ENCODE data around the gene CCDC57.

- TF ChIP-seq, protein P1, sequence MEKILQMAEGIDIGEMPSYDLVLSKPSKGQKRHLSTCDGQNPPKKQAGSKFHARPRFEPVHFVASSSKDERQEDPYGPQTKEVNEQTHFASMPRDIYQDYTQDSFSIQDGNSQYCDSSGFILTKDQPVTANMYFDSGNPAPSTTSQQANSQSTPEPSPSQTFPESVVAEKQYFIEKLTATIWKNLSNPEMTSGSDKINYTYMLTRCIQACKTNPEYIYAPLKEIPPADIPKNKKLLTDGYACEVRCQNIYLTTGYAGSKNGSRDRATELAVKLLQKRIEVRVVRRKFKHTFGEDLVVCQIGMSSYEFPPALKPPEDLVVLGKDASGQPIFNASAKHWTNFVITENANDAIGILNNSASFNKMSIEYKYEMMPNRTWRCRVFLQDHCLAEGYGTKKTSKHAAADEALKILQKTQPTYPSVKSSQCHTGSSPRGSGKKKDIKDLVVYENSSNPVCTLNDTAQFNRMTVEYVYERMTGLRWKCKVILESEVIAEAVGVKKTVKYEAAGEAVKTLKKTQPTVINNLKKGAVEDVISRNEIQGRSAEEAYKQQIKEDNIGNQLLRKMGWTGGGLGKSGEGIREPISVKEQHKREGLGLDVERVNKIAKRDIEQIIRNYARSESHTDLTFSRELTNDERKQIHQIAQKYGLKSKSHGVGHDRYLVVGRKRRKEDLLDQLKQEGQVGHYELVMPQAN (IDR thresholded peaks at IDR 0.05; ENCODE audit: borderline replicate concordance) = no peak
- no peak for TF ChIP-seq ZBTB8A (IDR thresholded peaks at IDR 0.05; ENCODE audit: partially characterized antibody)
- no peak for TF ChIP-seq POU5F1 (IDR thresholded peaks at IDR 0.05; ENCODE audit: borderline replicate concordance, low read depth, low read length, partially characterized antibody)
- TF ChIP-seq ZZZ3 (IDR thresholded peaks at IDR 0.05) = no peak
- no peak for TF ChIP-seq CBX3 (IDR thresholded peaks at IDR 0.05; ENCODE audit: borderline replicate concordance in 1 of 2, low read length in 2 of 2)
- no peak for TF ChIP-seq CTCF (IDR thresholded peaks at IDR 0.05 in 2 of 3, conservative IDR thresholded peaks at IDR 0.05 in 1 of 3; ENCODE audit: insufficient read depth in 2 of 3, low read depth in 1 of 3, low read length in 3 of 3)
- no peak for TF ChIP-seq PCBP1 (IDR thresholded peaks at IDR 0.05; ENCODE audit: low read depth, low read length, poor library complexity, severe bottlenecking)
- TF ChIP-seq, protein P2, sequence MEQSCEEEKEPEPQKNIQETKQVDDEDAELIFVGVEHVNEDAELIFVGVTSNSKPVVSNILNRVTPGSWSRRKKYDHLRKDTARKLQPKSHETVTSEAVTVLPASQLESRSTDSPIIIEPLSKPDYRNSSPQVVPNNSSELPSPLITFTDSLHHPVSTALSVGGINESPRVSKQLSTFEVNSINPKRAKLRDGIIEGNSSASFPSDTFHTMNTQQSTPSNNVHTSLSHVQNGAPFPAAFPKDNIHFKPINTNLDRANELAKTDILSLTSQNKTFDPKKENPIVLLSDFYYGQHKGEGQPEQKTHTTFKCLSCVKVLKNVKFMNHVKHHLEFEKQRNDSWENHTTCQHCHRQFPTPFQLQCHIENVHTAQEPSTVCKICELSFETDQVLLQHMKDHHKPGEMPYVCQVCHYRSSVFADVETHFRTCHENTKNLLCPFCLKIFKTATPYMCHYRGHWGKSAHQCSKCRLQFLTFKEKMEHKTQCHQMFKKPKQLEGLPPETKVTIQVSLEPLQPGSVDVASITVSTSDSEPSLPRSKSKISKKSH (CRISPR knock-in tag; IDR thresholded peaks at IDR 0.05) = no peak
- TF ChIP-seq ELF4 (CRISPR knock-in tag; IDR thresholded peaks at IDR 0.05) = no peak
- TF ChIP-seq SMC3 (conservative IDR thresholded peaks at IDR 0.05; ENCODE audit: insufficient read depth, low read depth, low read length) = no peak
- TF ChIP-seq ESRRA (IDR thresholded peaks at IDR 0.05; ENCODE audit: borderline replicate concordance, low read depth) = no peak
- TF ChIP-seq, protein P3, sequence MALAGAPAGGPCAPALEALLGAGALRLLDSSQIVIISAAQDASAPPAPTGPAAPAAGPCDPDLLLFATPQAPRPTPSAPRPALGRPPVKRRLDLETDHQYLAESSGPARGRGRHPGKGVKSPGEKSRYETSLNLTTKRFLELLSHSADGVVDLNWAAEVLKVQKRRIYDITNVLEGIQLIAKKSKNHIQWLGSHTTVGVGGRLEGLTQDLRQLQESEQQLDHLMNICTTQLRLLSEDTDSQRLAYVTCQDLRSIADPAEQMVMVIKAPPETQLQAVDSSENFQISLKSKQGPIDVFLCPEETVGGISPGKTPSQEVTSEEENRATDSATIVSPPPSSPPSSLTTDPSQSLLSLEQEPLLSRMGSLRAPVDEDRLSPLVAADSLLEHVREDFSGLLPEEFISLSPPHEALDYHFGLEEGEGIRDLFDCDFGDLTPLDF (CRISPR knock-in tag; IDR thresholded peaks at IDR 0.05) = no peak
Observed at GRCh38 chr17:82173351-82174041, 39.1 kb downstream of the CCDC57 start.
